8988T (cell line): ENCODE data around the gene TTBK2.

ENCODE experiments used
- DNase-seq: peaks from one replicate; pipeline ENCODE4 v3.0.0; 2011

The TTBK2 gene

DNA sequence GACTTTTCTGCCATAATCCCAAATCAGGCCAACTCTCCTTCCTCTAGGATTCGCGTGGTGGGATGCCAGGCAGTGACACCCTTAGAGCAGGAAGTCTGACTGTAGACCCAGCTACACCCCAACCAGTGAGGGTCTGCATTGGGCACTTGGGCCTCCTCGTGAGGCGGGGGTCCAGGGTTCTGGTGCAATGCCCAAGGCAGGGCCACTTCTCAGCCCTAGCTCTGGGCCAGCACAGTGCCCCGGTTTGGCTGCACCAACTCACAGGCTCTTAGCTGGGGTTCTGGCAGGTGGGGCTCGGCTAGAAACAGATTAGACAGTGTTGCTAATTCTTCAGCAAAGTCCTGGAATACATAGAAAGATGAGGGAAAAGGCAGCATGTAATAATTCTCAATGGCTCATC is 196.3 kb downstream of the TTBK2 start:
- DNase-seq: no peak

DNA sequence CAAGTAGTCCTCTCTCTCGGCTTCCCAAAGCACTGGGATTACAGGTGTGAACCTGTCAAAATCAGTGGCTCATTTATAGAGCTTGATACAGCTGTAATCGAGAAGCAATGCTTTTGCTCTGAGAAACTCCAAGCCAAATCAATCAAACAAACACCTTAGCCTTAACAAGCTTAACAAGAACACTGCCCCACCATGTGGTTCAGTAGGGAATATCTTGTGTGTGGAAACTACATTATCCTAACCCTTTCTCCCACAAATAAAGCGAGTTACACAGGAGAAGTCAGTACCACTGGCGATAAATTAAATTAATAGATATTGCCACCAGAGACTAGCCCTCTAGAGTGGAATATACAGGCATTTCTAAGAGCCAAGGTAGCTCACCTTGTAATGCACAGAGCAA is 197.5 kb downstream of the TTBK2 start:
- no peak for DNase-seq

DNA sequence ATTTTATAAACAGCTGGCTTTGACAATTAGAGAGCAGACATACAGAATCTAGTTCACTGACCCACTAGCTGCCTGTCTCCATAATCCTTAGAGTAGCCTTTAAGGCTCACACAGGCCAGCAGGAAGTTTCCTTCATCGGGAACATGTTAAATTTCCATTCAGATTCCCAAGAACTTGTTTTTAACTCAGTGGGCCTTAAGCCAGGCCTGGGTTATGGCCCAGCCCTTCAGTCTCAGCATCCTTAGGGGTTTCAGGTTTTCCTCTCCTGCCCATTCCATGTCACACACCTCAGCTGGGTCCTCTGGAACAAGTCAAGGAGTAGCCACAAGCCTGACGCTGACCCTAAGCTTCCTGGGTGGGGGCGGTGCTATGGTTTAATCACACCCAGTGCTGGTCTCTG is 198.7 kb downstream of the TTBK2 start:
- DNase-seq: no peak

- DNase-seq: no peak
Observed at GRCh38 chr15:42721016-42721415, 199.6 kb downstream of the TTBK2 start.

DNA sequence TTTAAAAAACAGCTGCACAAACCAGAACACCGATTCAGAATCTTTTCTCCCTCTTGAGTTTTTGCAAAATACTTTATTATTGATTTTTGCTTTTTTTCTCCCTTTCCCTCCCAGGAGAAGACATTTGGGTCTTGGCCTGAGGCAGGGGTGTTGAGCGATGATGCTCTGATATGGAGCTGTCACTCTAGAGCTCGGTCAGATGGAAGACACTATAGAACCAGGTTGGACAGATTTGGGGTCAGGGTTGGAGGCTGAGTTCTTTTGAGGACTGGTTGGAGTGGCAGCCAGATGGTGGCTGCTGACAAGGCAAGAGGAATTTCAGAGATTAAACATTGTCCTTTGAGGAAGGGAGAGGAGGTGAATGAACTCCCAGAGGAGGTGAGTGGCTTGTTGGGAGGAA is 200.5 kb downstream of the TTBK2 start:
- DNase-seq: no peak

- no peak for DNase-seq
Observed at GRCh38 chr15:42719043-42719442, 201.5 kb downstream of the TTBK2 start.

GRCh38 chr15:42716626-42717025 is 204.0 kb downstream of the TTBK2 start:
- no peak for DNase-seq

DNA sequence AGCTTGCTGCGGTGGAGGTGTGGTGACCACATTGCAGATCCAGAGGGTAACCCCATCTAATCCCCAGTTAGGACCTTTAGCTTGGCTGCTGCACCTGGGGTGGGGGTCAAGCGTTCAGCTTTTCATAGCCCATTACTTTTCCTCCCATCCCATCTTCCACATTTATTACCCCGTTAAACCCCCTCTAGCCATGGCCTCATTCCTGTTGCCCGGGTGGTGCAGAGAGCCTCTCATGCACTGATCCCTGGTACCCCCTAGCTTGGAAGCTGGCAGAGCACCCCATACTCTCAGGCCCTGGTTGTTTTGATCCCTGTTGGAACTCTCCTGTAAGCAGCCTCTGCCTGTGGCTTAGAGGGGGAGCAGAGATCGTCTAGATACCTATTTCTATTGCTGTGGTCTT is 204.5 kb downstream of the TTBK2 start:
- DNase-seq: no peak

GRCh38 chr15:42712584-42712983 is 208.0 kb downstream of the TTBK2 start:
- DNase-seq: no peak

- DNase-seq: no peak
Observed at GRCh38 chr15:42711746-42712145, 208.8 kb downstream of the TTBK2 start.

DNA sequence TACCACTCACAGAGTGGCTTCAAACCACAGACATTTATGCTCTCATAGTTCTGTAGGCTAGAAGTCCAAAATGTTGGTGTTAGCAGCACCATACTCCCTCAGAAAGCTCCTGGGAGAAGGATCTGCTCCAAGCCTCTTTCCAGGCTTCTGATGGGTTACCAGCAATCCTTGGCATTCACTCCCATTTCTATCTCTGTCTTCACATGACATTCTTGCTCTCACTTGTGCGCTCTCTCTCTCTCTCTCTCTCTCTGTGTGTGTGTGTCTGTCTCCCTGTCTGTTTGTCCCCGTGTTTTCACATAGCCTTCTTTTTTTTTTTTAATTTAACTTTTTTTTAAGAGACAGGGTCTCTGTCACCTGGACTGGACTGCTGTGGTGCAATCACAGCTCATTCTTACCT is 209.9 kb downstream of the TTBK2 start:
- DNase-seq: no peak

DNA sequence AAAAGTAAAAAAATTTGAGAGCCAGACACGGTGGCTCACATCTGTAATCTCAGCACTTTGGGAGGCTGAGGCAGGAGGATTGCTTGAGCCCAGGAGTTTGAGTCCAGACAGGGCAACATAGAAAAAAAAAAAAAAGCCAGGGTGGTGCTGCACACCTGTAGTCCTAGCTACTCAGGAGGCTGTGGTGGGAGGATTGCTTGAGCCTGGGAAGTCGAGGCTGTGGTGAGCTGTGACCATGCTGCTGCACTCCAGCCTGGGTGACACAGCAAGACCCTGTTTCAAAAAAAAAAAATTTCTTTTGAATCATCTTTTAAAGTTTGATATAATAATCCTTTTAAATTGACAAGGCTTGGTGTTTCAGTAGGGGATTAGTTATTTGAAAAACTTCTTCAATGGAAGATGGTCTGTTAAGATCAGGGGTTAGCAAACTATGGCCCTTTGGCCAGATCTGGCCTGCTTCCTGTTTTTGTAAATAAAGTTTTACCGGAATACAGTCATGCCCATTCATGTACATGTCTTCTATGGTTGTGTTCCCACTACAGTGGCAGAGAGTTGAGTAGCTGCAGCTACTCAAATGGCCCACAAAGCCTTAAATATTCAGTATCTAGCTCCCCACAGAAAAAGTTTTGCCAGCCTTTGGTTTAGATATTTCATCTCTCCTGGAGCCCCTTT is 212.6 kb downstream of the TTBK2 start:
- no peak for DNase-seq

DNA sequence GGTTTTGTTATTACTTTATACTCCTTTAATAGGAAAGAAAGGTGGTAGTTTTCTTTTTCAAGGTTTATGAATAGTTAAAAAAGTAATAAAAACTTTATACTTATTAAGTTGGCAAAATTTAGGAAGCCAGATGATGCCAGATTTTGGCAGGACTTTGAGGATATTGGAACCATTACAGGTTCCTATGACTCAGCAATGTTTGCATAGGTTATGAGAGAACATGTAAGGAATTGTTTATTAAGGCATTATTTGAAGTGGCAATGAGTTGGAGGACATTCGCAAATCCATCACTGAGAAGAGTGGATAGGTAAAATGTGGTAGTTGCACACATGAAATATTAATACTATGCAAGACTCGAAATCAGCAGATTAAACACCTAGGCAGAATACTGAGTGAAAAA is 213.5 kb downstream of the TTBK2 start:
- no peak for DNase-seq

DNA sequence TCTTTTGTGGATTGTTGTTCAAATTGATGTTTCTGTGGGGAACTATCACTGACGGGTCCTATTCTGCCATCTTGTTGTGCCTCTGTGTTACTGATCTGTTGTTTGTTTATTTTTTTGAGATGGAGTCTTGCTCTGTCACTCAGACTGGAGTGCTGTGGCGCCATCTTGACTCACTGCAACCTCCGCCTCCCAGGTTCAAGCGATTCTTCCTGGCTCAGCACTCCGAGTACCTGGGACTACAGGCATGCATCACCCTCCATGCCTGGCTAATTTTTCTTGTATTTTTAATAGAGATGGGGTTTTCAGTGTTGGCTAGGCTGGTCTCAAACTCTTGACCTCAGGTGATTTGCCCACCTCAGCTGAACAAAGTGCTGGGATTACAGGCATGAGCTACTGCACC is 215.2 kb downstream of the TTBK2 start:
- no peak for DNase-seq

DNA sequence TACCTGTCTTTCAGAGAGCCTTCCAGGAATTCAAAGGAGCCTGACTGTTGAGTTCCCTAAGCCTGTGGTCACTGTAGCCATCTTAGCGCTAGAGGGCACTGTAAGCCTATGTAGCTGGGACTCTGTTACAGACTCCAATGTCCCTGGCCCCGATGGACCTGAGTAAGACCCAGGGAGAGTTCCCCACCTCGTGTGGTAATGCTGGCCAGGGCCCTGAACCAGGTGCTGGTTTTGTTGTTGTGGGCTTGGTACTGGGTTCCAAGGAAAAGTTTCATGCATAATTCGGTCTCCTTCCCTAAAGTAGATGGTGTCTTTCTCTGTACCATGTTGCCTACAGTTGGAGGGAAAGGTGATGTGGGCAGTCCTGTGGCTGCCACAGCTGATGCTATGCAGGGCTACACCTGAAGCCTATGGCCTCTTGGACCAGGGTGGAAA is 216.1 kb downstream of the TTBK2 start:
- DNase-seq: peak; percentile 33

DNA sequence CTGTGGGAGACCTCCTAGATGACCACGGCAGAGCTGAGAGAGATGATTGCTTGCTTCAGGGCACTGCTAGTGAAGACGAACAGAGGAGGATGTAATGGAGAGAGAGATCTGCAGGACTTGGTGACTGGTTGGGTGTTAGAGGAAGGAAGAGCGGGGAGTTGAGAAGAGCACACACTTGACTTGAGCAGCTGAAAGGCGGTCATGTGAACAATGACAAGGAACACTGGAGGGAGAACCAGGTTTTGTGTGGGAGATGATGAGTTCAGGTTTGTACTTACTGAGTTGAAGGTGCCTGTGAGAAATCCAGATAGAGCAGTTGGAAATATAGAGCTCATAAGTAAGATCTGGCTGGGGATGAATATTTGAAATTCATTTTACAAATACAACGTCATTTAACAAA is 224.0 kb downstream of the TTBK2 start:
- no peak for DNase-seq

DNA sequence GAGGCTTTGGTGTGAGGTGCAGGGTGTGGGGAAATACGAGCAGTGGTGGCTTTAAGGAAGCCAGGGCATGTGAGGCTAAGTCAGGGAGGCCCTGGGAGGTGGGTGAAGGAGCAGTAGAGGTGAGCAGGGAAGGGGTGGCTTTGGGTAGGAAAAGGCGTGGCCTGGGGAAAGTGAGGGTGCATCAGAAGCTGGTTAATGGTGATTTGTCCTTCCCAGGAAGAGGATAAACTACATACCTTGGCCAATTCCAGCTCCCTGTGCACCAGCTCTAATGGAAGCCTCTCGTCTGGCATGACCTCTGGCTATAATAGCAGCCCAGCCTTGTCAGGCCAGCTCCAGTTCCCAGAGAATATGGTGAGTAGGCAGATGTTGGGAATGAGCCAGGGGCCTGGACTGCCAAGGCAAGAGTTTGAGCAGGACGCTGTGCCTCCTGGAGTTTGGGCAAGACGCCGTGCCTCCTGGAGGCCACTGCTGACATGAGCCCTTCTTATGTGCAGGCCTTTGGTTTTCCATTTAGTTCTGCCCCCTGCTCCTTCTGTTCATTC is 225.0 kb downstream of the TTBK2 start:
- no peak for DNase-seq

GRCh38 chr15:42694398-42694797 is 226.2 kb downstream of the TTBK2 start:
- no peak for DNase-seq

DNA sequence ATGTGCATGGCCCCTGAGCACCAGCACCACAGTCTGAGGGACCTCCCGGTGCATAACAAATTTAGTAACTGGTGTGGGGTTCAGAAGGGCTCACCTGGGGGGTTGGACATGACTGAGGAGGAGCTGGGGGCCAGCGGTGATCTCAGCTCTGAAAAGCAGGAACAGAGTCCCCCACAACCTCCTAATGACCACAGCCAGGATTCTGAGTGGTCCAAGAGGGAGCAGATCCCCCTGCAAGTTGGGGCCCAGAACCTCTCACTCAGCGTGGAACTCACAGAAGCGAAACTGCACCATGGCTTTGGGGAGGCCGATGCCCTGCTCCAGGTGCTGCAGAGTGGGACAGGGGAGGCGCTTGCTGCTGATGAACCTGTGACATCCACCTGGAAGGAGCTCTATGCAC is 226.6 kb downstream of the TTBK2 start:
- no peak for DNase-seq

DNA sequence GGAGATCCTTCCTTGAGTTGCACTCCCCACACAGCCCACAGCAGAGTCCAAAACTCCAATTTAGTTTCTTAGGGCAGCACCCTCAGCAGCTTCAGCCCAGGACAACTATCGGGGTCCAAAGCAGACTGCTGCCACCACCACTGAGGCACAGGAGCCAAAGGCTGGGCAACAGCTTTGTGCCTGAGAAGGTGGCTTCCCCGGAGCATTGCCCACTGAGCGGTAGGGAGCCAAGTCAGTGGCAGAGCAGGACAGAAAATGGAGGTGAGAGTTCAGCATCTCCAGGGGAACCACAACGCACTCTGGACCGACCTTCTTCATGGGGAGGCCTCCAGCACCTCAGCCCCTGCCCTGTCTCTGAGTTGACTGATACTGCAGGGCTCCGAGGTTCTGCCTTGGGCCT is 227.1 kb downstream of the TTBK2 start:
- DNase-seq: no peak

GRCh38 chr15:42692997-42693396 is 227.6 kb downstream of the TTBK2 start:
- no peak for DNase-seq

DNA sequence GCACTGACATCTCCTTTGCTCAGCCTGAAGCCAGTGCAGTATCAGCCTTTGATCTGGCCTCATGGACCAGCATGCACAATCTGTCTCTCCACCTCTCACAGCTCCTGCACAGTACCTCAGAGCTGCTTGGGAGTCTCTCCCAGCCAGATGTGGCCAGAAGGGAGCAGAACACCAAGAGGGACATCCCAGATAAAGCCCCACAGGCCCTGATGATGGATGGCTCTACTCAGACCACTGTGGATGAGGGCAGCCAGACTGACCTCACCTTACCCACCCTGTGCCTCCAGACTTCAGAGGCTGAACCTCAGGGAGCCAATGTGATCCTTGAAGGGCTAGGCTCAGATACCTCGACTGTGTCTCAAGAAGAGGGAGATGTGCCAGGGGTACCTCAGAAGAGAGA is 228.0 kb downstream of the TTBK2 start:
- DNase-seq: no peak

DNA sequence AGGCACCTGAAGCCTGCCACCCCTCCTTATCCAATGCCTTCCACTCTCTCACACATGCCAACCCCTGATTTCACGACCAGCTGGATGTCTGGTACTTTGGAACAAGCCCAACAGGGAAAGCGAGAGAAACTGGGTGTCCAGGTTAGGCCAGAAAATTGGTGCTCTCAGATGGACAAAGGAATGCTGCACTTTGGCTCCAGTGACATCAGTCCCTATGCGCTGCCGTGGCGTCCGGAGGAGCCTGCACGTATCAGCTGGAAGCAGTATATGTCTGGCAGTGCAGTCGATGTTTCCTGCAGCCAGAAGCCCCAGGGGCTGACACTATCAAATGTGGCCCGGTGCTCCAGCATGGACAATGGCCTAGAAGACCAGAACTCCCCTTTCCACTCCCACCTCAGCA is 228.8 kb downstream of the TTBK2 start:
- DNase-seq: no peak

GRCh38 chr15:42691308-42691707 is 229.3 kb downstream of the TTBK2 start:
- no peak for DNase-seq
